ENCODE data around the gene MT1E.

MT1E gene

DNA sequence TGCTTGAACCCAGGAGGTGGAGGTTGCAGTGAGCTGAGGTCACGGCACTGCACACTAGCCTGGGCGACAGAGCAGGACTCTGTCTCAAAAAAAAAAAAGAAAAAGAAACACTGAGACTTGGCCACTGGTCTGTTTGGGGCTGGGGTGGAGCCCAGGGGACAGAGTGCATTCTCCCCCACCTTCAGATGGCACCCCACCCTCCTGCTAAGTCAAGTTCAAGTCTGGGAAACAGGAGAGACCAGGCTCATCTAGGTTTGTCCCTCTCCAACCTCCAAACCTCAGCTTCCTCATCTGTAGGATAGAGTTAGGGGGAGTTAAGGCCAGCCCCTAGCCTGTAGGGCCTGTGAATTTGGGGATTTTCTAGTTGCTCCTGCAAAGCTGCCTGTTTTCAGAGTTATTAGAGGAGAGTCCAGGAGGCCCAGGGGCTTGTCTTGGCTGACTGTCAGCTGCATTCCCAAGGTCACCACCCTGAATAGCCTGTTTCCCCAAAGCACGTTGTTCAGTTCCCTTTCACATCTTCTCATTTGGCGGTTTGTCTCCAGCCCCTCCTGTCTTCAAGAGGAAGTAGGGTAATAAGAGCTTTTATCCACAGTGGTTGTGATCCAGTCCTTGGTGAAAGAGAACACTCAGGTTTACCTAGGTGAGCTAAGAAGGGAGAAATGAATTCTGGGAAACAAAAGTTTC lies 34.1 kb upstream of the MT1E start:
- H3K4me3 ChIP-seq (ENCODE audit: low read depth, low read length): no peak overlapping the region
- TF ChIP-seq KLF10 (tag by site-specific recombination; IDR thresholded peaks at IDR 0.05) (no peak), ZNF488 (tag by site-specific recombination; IDR thresholded peaks at IDR 0.05) (no peak), ZNF785 (tag by site-specific recombination; IDR thresholded peaks at IDR 0.05) (no peak), ZNF629 (tag by site-specific recombination; IDR thresholded peaks at IDR 0.05) (no peak), ZNF621 (tag by site-specific recombination; IDR thresholded peaks at IDR 0.05) (no peak), ZNF560 (tag by site-specific recombination; IDR thresholded peaks at IDR 0.05; ENCODE audit: borderline replicate concordance) (no peak), ZNF571 (tag by site-specific recombination; IDR thresholded peaks at IDR 0.05) (no peak), ZSCAN16 (tag by site-specific recombination; IDR thresholded peaks at IDR 0.05) (no peak), REPIN1 (tag by site-specific recombination; IDR thresholded peaks at IDR 0.05; ENCODE audit: low read depth) (no peak)
- POLR2A ChIA-PET: no interaction called here
- CTCF ChIA-PET: interaction anchor here (0.8 to 2.3 kb wide), 4 partner anchors 10 to 111 kb away, joined by 3 to 16 read pairs (median 5); no protein-coding TSS in a partner anchor
- H3K36me3 ChIP-seq (ENCODE audit: control insufficient read depth in 2 of 2, insufficient read depth in 1 of 2, low read length in 2 of 2): no peaks in the 10 kb centered on the region
- no peak overlapping the region for H3K27ac ChIP-seq (ENCODE audit: extremely low read depth, low read depth, low read length)
- H3K9me3 ChIP-seq (ENCODE audit: control insufficient read depth, insufficient read depth, low read depth, low read length): no peaks in the 10 kb centered on the region
- H3K4me1 ChIP-seq (ENCODE audit: control insufficient read depth, insufficient read depth, low read length): no peaks in the 10 kb centered on the region

- ChIA-PET CTCF (no interaction called here), POLR2A (no interaction called here)
Observed at GRCh38 chr16:56593573-56594291, 31.8 kb upstream of the MT1E start.

GRCh38 chr16:56594292-56594619 lies 31.3 kb upstream of the MT1E start:
- no peaks in the 10 kb centered on the region for H3K4me1 ChIP-seq (ENCODE audit: control insufficient read depth, insufficient read depth, low read length)
- no peak overlapping the region for H3K27ac ChIP-seq (ENCODE audit: extremely low read depth, low read depth, low read length)
- POLR2A ChIA-PET: no interaction called here
- no peaks in the 10 kb centered on the region for H3K36me3 ChIP-seq (ENCODE audit: control insufficient read depth in 2 of 2, insufficient read depth in 1 of 2, low read length in 2 of 2)
- H3K4me3 ChIP-seq (ENCODE audit: low read depth, low read length): no peak overlapping the region
- CTCF ChIA-PET: no interaction called here
- no peaks in the 10 kb centered on the region for H3K9me3 ChIP-seq (ENCODE audit: control insufficient read depth, insufficient read depth, low read depth, low read length)
- no peak for TF ChIP-seq ZSCAN23 (tag by site-specific recombination; IDR thresholded peaks at IDR 0.05)
- no peak for TF ChIP-seq HIC1 (tag by site-specific recombination; IDR thresholded peaks at IDR 0.05)
- no peak for TF ChIP-seq ZNF658 (tag by site-specific recombination; IDR thresholded peaks at IDR 0.05)
- no peak for TF ChIP-seq MZF1 (tag by site-specific recombination; IDR thresholded peaks at IDR 0.05; ENCODE audit: borderline replicate concordance)
- no peak for TF ChIP-seq ZNF701 (tag by site-specific recombination; IDR thresholded peaks at IDR 0.05)
- no peak for TF ChIP-seq ZNF621 (tag by site-specific recombination; IDR thresholded peaks at IDR 0.05)
- TF ChIP-seq ZBTB21 (tag by site-specific recombination; IDR thresholded peaks at IDR 0.05): no peak
- TF ChIP-seq ZNF133 (tag by site-specific recombination; IDR thresholded peaks at IDR 0.05): no peak
- TF ChIP-seq ZNF548 (tag by site-specific recombination; IDR thresholded peaks at IDR 0.05): no peak
- TF ChIP-seq ZNF366 (tag by site-specific recombination; conservative IDR thresholded peaks at IDR 0.05): no peak
- TF ChIP-seq OSR2 (tag by site-specific recombination; IDR thresholded peaks at IDR 0.05): no peak
- TF ChIP-seq ZNF677 (tag by site-specific recombination; IDR thresholded peaks at IDR 0.05): no peak
- TF ChIP-seq ZNF791 (tag by site-specific recombination; IDR thresholded peaks at IDR 0.05): no peak

More at GRCh38 chr16:56593573-56594291, 31.8 kb upstream of the MT1E start:
- Histone ChIP-seq H3K36me3 (ENCODE audit: control insufficient read depth in 2 of 2, insufficient read depth in 1 of 2, low read length in 2 of 2) (no peaks in the 10 kb centered on the region), H3K4me1 (ENCODE audit: control insufficient read depth, insufficient read depth, low read length) (no peaks in the 10 kb centered on the region), H3K9me3 (ENCODE audit: control insufficient read depth, insufficient read depth, low read depth, low read length) (no peaks in the 10 kb centered on the region), H3K27ac (ENCODE audit: extremely low read depth, low read depth, low read length) (no peak overlapping the region), H3K4me3 (ENCODE audit: low read depth, low read length) (no peak overlapping the region)
- no peak for TF ChIP-seq KLF9 (tag by site-specific recombination; IDR thresholded peaks at IDR 0.05; ENCODE audit: low read depth)
- no peak for TF ChIP-seq ZNF112 (tag by site-specific recombination; IDR thresholded peaks at IDR 0.05)
- TF ChIP-seq ZNF138 (tag by site-specific recombination; IDR thresholded peaks at IDR 0.05; ENCODE audit: borderline replicate concordance): no peak
- TF ChIP-seq ZNF549 (tag by site-specific recombination; IDR thresholded peaks at IDR 0.05): no peak
- TF ChIP-seq ZNF354C (tag by site-specific recombination; IDR thresholded peaks at IDR 0.05; ENCODE audit: borderline replicate concordance, low read depth): no peak
- no peak for TF ChIP-seq ZNF555 (tag by site-specific recombination; conservative IDR thresholded peaks at IDR 0.05)
- no peak for TF ChIP-seq BCL6B (tag by site-specific recombination; IDR thresholded peaks at IDR 0.05)

Data from HEK293 (cell line).